Activated CD4-positive, alpha-beta T cell treated with anti-CD3 and anti-CD28 coated beads, Interleukin-2, amount 50 U/mL, for 48 hours (primary cell): ENCODE measurements around the gene RPTOR.

ENCODE experiments used
- DNase-seq, 2 experiments: peaks; one replicate each; pipeline ENCODE4 v3.0.0-alpha.2; 2020

RPTOR gene

GRCh38 chr17:80887639-80888175 lies 343.1 kb downstream of the RPTOR start:
- no peak for DNase-seq

GRCh38 chr17:80888276-80889160 lies 343.9 kb downstream of the RPTOR start:
- DNase-seq = no peak

- peak; percentile 51 to 64 for DNase-seq
Observed at GRCh38 chr17:80889231-80890195, 344.9 kb downstream of the RPTOR start.

- peak in 1 of 2 experiments; percentile 51 for DNase-seq
Observed at GRCh38 chr17:80890196-80890920, 345.7 kb downstream of the RPTOR start.

- DNase-seq = no peak
Observed at GRCh38 chr17:80890921-80891396, 346.3 kb downstream of the RPTOR start.

GRCh38 chr17:80891397-80892018 lies 346.9 kb downstream of the RPTOR start:
- peak; percentile 76 to 85 for DNase-seq

GRCh38 chr17:80892019-80892855 lies 347.6 kb downstream of the RPTOR start:
- DNase-seq = peak; percentile 96 to 98

- peak; percentile 70 to 75 for DNase-seq
Observed at GRCh38 chr17:80892900-80893603, 348.4 kb downstream of the RPTOR start.

- DNase-seq = no peak
Observed at GRCh38 chr17:80893604-80894438, 349.2 kb downstream of the RPTOR start.

- DNase-seq = no peak
Observed at GRCh38 chr17:80894439-80894721, 349.7 kb downstream of the RPTOR start.

- DNase-seq = no peak
Observed at GRCh38 chr17:80894726-80895125, 350.1 kb downstream of the RPTOR start.

- no peak for DNase-seq
Observed at GRCh38 chr17:80895366-80895765, 350.7 kb downstream of the RPTOR start.

GRCh38 chr17:80898716-80899115 lies 354.1 kb downstream of the RPTOR start:
- DNase-seq = no peak

GRCh38 chr17:80899402-80900268 lies 355.0 kb downstream of the RPTOR start:
- DNase-seq = peak; percentile 87 to 90

- peak in 1 of 2 experiments; percentile 31 for DNase-seq
Observed at GRCh38 chr17:80901319-80901718, 356.7 kb downstream of the RPTOR start.

- DNase-seq = no peak
Observed at GRCh38 chr17:80902197-80902962, 357.7 kb downstream of the RPTOR start.

- DNase-seq = no peak
Observed at GRCh38 chr17:80902963-80903611, 358.4 kb downstream of the RPTOR start.
